Erythroblast (primary cell): Measurements from ENCODE around the gene GHRL.

ENCODE experiments used
- GATA1 ChIP-seq: IDR thresholded peaks from 2 replicates; pipeline ENCODE4 v1.6.1; 2011; ENCODE audit warnings: low read depth, mild to moderate bottlenecking, control low read depth, low read length, moderate library complexity
- POLR2A ChIP-seq: IDR thresholded peaks from 2 replicates; pipeline ENCODE4 v1.6.1; 2011; ENCODE audit warnings: mild to moderate bottlenecking, low read length

GRCh38 chr3:10281951-10282350, 10.8 kb downstream of the GHRL start:
- TF ChIP-seq POLR2A = no peak
- no peak for TF ChIP-seq GATA1
